A549 (cell line): ENCODE data around the gene PSMB7.

Source experiments
- NR3C1 ChIP-seq: fragments of >200 bp; sonication (Bioruptor Twin); formaldehyde crosslinking; IDR thresholded peaks from 3 replicates; pipeline ENCODE4 v1.6.1; 2017
- RFX5 ChIP-seq: fragments of 450-650 bp; IDR thresholded peaks from 2 replicates; pipeline ENCODE4 v1.7.1; 2014; ENCODE audit warnings: antibody characterized with exemption, mild to moderate bottlenecking, moderate library complexity
- TF ChIP-seq, protein P1 (sequence below): fragments of >200 bp; sonication (Bioruptor Twin); formaldehyde crosslinking; IDR thresholded peaks from 3 replicates; pipeline ENCODE4 v1.5.1; 2016
- TF ChIP-seq, protein P2 (sequence below): IDR thresholded peaks from 2 replicates; pipeline ENCODE4 v1.6.1; 2012

DNA sequence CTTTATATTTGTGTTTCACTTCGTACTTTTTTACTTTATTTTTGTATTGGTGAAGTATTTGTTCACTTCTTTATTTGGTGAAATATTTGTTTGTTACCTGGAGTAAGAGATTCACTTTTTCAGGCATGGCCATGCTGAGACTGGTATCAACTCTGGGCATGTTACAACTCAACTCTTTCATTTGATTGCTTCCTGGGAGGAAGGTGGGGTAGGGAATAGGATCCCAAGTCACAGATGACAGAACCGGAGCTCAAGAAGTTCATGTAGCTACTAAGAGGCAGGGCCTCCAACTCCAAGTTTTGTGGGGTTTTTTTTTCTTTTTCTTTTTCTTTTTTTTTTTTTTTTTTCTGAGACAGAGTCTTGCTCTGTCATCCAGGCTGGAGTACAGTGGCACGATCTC lies 28.9 kb upstream of the PSMB7 start:
- TF ChIP-seq, protein P1, sequence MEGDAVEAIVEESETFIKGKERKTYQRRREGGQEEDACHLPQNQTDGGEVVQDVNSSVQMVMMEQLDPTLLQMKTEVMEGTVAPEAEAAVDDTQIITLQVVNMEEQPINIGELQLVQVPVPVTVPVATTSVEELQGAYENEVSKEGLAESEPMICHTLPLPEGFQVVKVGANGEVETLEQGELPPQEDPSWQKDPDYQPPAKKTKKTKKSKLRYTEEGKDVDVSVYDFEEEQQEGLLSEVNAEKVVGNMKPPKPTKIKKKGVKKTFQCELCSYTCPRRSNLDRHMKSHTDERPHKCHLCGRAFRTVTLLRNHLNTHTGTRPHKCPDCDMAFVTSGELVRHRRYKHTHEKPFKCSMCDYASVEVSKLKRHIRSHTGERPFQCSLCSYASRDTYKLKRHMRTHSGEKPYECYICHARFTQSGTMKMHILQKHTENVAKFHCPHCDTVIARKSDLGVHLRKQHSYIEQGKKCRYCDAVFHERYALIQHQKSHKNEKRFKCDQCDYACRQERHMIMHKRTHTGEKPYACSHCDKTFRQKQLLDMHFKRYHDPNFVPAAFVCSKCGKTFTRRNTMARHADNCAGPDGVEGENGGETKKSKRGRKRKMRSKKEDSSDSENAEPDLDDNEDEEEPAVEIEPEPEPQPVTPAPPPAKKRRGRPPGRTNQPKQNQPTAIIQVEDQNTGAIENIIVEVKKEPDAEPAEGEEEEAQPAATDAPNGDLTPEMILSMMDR: no peak
- no peak for TF ChIP-seq RFX5
- TF ChIP-seq NR3C1: no peak
- TF ChIP-seq, protein P2, sequence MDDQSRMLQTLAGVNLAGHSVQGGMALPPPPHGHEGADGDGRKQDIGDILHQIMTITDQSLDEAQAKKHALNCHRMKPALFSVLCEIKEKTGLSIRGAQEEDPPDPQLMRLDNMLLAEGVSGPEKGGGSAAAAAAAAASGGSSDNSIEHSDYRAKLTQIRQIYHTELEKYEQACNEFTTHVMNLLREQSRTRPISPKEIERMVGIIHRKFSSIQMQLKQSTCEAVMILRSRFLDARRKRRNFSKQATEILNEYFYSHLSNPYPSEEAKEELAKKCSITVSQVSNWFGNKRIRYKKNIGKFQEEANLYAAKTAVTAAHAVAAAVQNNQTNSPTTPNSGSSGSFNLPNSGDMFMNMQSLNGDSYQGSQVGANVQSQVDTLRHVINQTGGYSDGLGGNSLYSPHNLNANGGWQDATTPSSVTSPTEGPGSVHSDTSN: no peak
